Measurements from ENCODE around the gene CUL4B.
A peak's percentile ranks its signal among the peaks of the same experiment; 100 is the strongest.
"Not testable (repeated sequence)": the region's sequence is repeated elsewhere in the genome, so short reads cannot be mapped to it uniquely, and the experiment has no call there.

CUL4B gene

GRCh38 chrX:120486786-120487185 is 74.0 kb downstream of the CUL4B start:
- H3K27ac Mint-ChIP-seq = no peak overlapping the region
- DNase-seq (no peak), ATAC-seq (replicated peaks) (no peak)
- no peaks in the 10 kb centered on the region for H3K9me3 Mint-ChIP-seq
- no peaks in the 10 kb centered on the region for H3K4me1 Mint-ChIP-seq
- H3K36me3 Mint-ChIP-seq = no peaks in the 10 kb centered on the region
- no peak overlapping the region for H3K4me3 Mint-ChIP-seq
- no peaks in the 10 kb centered on the region for H3K27me3 Mint-ChIP-seq

GRCh38 chrX:120485638-120486520 is 74.9 kb downstream of the CUL4B start:
- H3K4me3 Mint-ChIP-seq = peak overlapping the region; percentile 79 to 82
- DNase-seq (peak; percentile 36), ATAC-seq (replicated peaks) (peak; percentile 85 to 88)
- H3K9me3 Mint-ChIP-seq = no peaks in the 10 kb centered on the region
- H3K27me3 Mint-ChIP-seq = no peaks in the 10 kb centered on the region
- peak overlapping the region; percentile 84 for H3K27ac Mint-ChIP-seq
- H3K4me1 Mint-ChIP-seq = no peaks in the 10 kb centered on the region
- H3K36me3 Mint-ChIP-seq = no peaks in the 10 kb centered on the region

GRCh38 chrX:120485315-120485637 is 75.5 kb downstream of the CUL4B start:
- ATAC-seq (replicated peaks) (no peak), DNase-seq (no peak)
- H3K36me3 Mint-ChIP-seq = no peaks in the 10 kb centered on the region
- H3K4me3 Mint-ChIP-seq = peak overlapping the region; percentile 79 to 82
- no peaks in the 10 kb centered on the region for H3K9me3 Mint-ChIP-seq
- H3K27ac Mint-ChIP-seq = peak overlapping the region; percentile 84
- peaks cover 0 to 4% of the 10 kb centered on the region in 2 donors for H3K27me3 Mint-ChIP-seq
- no peaks in the 10 kb centered on the region for H3K4me1 Mint-ChIP-seq

- no peak overlapping the region for H3K27ac Mint-ChIP-seq
Observed at GRCh38 chrX:120477453-120477852, 83.3 kb downstream of the CUL4B start.

GRCh38 chrX:120476714-120477113 is 84.0 kb downstream of the CUL4B start:
- Mint-ChIP-seq H3K27ac (no peak overlapping the region), H3K9me3 (no peaks in the 10 kb centered on the region), H3K27me3 (peaks cover 0 to 7% of the 10 kb centered on the region in 2 donors), H3K36me3 (no peaks in the 10 kb centered on the region), H3K4me3 (no peak overlapping the region), H3K4me1 (no peaks in the 10 kb centered on the region)
- DNase-seq = no peak
- no peak for ATAC-seq (replicated peaks)

More at GRCh38 chrX:120477453-120477852, 83.3 kb downstream of the CUL4B start:
- H3K9me3 Mint-ChIP-seq = no peaks in the 10 kb centered on the region
- no peaks in the 10 kb centered on the region for H3K4me1 Mint-ChIP-seq
- H3K27me3 Mint-ChIP-seq = peaks cover 0 to 7% of the 10 kb centered on the region in 2 donors
- H3K4me3 Mint-ChIP-seq = no peak overlapping the region
- no peak for DNase-seq
- no peak for ATAC-seq (replicated peaks)
- no peaks in the 10 kb centered on the region for H3K36me3 Mint-ChIP-seq

- not testable (repeated sequence) for H3K27me3 Mint-ChIP-seq; H3K4me1 Mint-ChIP-seq; H3K27ac Mint-ChIP-seq; H3K4me3 Mint-ChIP-seq; H3K36me3 Mint-ChIP-seq; ATAC-seq (replicated peaks); H3K9me3 Mint-ChIP-seq; DNase-seq
Observed at GRCh38 chrX:120475447-120475846, 85.3 kb downstream of the CUL4B start.
